Chondrocyte (in vitro differentiated cells): ENCODE data around the gene ASXL3. TPM values are rescaled to one million over a fixed set of nuclear protein-coding genes. Genes with fewer than 3 reads are reported as not detected.

Experiments
- DNase-seq: peaks from one replicate; pipeline ENCODE4 v3.0.0; 2021; ENCODE audit warnings: mixed read lengths, low spot score
- H3K27ac Mint-ChIP-seq: one replicate; pipeline ENCODE4 v1.8.0; 2021; ENCODE audit warnings: mild to moderate bottlenecking, moderate library complexity, mixed read lengths; ENCODE audit not compliant: unreplicated experiment
- H3K27me3 Mint-ChIP-seq: 2 replicates; pipeline ENCODE4 v1.8.0; 2021; ENCODE audit warnings: low read depth, mixed read lengths
- H3K36me3 Mint-ChIP-seq: 2 replicates; pipeline ENCODE4 v1.8.0; 2021; ENCODE audit warnings: low read depth, mixed read lengths
- H3K4me1 Mint-ChIP-seq: 2 replicates; pipeline ENCODE4 v1.8.0; 2021; ENCODE audit warnings: low read depth, mild to moderate bottlenecking, mixed read lengths
- H3K4me3 Mint-ChIP-seq: one replicate; pipeline ENCODE4 v1.8.0; 2021; ENCODE audit warnings: mild to moderate bottlenecking, moderate library complexity, mixed read lengths; ENCODE audit not compliant: unreplicated experiment
- H3K9me3 Mint-ChIP-seq: 2 replicates; pipeline ENCODE4 v1.8.0; 2021; ENCODE audit warnings: low read depth, mixed read lengths
- total RNA-seq: library from RNA; stranded (reverse); gene quantifications from 3 replicates; pipeline ENCODE4 v1.2.1, GENCODE V29; 2021
- TF ChIP-seq, protein P1 (sequence below): fragments of 200-600 bp; sonication (generic); IDR thresholded peaks from 2 replicates; pipeline ENCODE4 v1.5.0; 2021; ENCODE audit warnings: antibody characterized with exemption, mild to moderate bottlenecking, moderate library complexity

The ASXL3 gene
- total RNA-seq, 1 donor from 2014 or later = 3.9 TPM

DNA sequence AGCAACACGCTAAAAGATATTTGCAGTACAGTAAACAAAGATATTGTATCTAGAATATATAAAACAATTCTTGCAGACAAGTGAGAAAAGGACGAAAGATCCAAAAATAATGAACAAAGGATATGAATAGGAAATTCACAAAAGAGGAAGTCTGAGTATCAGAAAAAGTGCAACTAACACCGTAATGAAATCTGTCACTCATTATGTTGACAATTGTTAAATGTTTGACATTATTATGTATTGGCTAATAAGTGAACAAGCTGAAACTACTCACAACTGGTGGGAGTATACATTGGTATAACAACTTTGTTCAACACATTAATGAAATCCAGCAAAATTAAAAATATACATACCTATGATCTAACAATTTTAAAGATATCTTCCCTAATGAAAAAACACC is 36.7 kb upstream of the ASXL3 start:
- TF ChIP-seq, protein P1, sequence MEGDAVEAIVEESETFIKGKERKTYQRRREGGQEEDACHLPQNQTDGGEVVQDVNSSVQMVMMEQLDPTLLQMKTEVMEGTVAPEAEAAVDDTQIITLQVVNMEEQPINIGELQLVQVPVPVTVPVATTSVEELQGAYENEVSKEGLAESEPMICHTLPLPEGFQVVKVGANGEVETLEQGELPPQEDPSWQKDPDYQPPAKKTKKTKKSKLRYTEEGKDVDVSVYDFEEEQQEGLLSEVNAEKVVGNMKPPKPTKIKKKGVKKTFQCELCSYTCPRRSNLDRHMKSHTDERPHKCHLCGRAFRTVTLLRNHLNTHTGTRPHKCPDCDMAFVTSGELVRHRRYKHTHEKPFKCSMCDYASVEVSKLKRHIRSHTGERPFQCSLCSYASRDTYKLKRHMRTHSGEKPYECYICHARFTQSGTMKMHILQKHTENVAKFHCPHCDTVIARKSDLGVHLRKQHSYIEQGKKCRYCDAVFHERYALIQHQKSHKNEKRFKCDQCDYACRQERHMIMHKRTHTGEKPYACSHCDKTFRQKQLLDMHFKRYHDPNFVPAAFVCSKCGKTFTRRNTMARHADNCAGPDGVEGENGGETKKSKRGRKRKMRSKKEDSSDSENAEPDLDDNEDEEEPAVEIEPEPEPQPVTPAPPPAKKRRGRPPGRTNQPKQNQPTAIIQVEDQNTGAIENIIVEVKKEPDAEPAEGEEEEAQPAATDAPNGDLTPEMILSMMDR = no peak
- no peak overlapping the region for H3K27ac Mint-ChIP-seq
- H3K9me3 Mint-ChIP-seq = no peaks in the 10 kb centered on the region

DNA sequence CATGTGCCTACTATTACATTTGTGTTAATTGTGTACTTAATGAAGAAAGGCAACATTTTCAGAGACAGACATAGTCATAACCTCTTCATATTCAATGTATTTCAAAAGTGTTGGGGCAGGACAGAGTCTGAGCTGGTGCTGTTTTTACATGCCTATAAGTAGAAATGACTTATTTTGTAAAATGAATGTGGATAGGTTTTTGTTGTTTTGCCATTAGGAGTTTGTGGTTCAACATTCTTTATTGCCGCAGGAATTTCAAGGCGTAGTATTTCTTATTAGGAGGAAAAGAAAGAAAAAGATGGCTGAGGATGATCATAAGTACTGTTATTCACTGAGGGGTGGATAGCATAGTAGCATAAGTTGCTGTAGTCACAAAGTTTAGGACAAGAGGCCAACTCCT is 21.2 kb upstream of the ASXL3 start:
- Mint-ChIP-seq H3K4me3 (no peak overlapping the region), H3K9me3 (no peaks in the 10 kb centered on the region), H3K36me3 (no peaks in the 10 kb centered on the region), H3K27ac (no peak overlapping the region), H3K4me1 (peaks cover 2% of the 10 kb centered on the region), H3K27me3 (peaks cover 2% of the 10 kb centered on the region)
- no peak for DNase-seq
- TF ChIP-seq, protein P1 = no peak

More for the DNA sequence above, 36.7 kb upstream of the ASXL3 start:
- no peaks in the 10 kb centered on the region for H3K36me3 Mint-ChIP-seq
- no peak overlapping the region for H3K4me3 Mint-ChIP-seq
- H3K27me3 Mint-ChIP-seq = no peaks in the 10 kb centered on the region
- no peak for DNase-seq
- H3K4me1 Mint-ChIP-seq = no peaks in the 10 kb centered on the region

DNA sequence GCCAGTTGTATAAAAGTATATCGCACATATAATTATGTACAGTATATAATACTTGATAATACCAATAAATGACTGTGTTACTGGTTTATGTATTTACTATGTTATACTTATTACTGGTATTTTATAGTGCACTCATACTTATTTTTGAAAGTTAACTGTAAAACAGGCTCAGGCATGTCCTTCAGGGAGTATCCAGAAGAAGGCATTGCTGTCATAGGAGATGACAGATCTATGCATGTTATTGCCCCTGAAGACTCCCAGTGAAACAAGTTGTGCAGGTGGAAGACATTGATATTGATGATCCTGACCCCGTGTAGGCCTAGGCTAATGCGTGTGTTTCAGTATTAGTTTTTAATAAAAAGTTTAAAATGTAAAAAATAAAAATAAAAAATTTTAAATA is 20.3 kb upstream of the ASXL3 start:
- H3K4me3 Mint-ChIP-seq = no peak overlapping the region
- H3K9me3 Mint-ChIP-seq = no peaks in the 10 kb centered on the region
- no peak for DNase-seq
- H3K27ac Mint-ChIP-seq = no peak overlapping the region
- TF ChIP-seq, protein P1 = no peak
- H3K4me1 Mint-ChIP-seq = peaks cover 2% of the 10 kb centered on the region
- H3K27me3 Mint-ChIP-seq = peaks cover 2% of the 10 kb centered on the region
- no peaks in the 10 kb centered on the region for H3K36me3 Mint-ChIP-seq

DNA sequence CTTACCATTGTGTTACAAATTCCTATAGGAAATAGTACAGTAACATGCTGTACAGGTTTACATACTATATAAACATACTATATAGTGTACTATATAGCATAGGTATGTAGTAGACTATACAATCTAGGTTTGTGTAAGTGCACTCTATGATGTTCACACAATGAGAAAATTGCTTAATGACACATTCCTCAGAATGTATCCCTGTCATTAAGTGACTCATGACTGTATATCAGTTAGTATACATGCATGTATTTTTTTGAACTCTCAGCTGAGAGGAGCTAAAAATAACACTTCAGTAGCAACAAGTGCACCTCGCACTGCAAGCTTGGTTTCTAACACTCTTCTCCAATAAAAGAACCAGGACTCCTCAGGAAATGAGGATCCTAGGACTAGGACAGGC is 19.5 kb upstream of the ASXL3 start:
- H3K36me3 Mint-ChIP-seq = no peaks in the 10 kb centered on the region
- peaks cover 2% of the 10 kb centered on the region for H3K27me3 Mint-ChIP-seq
- H3K4me3 Mint-ChIP-seq = no peak overlapping the region
- no peaks in the 10 kb centered on the region for H3K9me3 Mint-ChIP-seq
- TF ChIP-seq, protein P1 = no peak
- no peak overlapping the region for H3K27ac Mint-ChIP-seq
- peaks cover 2% of the 10 kb centered on the region for H3K4me1 Mint-ChIP-seq
- DNase-seq = no peak

DNA sequence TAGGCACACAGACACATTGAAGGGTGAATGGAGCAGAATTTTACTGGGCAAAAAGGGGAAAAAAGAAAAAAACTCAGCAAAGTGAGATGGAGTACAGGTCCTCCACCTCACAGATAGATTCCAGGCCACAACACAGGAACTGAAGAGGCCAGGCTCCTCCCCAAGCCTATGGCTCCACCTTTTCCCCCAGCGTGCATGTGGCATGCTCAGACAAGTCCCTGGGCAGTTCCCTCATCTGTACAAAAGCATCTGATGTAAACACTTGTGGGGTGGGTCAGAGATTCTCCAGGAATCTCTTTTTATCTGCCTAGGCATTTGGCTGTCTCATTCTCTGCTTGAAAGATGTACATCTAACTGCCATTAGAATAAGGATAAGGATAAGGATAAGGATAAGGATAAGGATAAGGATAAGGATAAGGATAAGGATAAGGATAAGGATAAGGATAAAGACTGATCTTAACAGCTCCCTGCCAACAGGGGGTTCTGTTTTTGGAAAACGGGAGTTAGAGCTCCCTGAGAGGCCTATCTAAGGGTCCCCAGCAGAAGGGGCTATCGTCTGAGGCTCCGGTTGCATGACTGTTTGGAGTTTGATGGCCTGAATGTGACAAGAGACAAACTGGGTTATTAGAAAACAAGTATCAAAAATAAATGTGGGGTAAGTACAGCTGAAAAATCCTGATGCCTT is 17.2 kb upstream of the ASXL3 start:
- no peaks in the 10 kb centered on the region for H3K27me3 Mint-ChIP-seq
- H3K27ac Mint-ChIP-seq = no peak overlapping the region
- no peaks in the 10 kb centered on the region for H3K36me3 Mint-ChIP-seq
- H3K4me3 Mint-ChIP-seq = no peak overlapping the region
- DNase-seq = no peak
- TF ChIP-seq, protein P1 = no peak
- H3K9me3 Mint-ChIP-seq = no peaks in the 10 kb centered on the region
- peaks cover 2% of the 10 kb centered on the region for H3K4me1 Mint-ChIP-seq
